Right lobe of liver (tissue), 6 donors: Measurements from ENCODE around the gene TFF1. TPM values are rescaled to one million over a fixed set of nuclear protein-coding genes. Genes with fewer than 3 reads are reported as not detected.

Experiments
- ATAC-seq, 4 donors: fragments of 200-7000 bp; cut with Tn5 transposase; one replicate each; pipeline ENCODE4 v1.9.1; 2020; ENCODE audit warnings: mild to moderate bottlenecking in 4 of 4, moderate library complexity in 4 of 4
- DNase-seq, 3 donors: peaks; one replicate each; pipeline ENCODE4 v3.0.0-alpha.2; 2020
- H3K27ac ChIP-seq, 3 donors: fragments of 200-600 bp; one replicate each; pipeline ENCODE4 v1.8.0; 2022
- H3K27me3 ChIP-seq, 2 donors: fragments of 200-600 bp; one replicate each; pipeline ENCODE4 v1.8.0; 2022
- H3K36me3 ChIP-seq, 4 donors: fragments of 200-600 bp; sonication (generic) in 1 of 4; one replicate each; pipeline versions ENCODE4 v1.5.1 to v1.8.0; 2017 to 2022; ENCODE audit warnings: control low read depth in 1 of 4
- H3K4me1 ChIP-seq, 4 donors: fragments of 200-600 bp; sonication (generic) in 1 of 4; one replicate each; pipeline versions ENCODE4 v1.5.1 to v1.8.0; 2017 to 2022; ENCODE audit warnings: control low read depth in 1 of 4
- H3K4me3 ChIP-seq, 3 donors: fragments of 200-600 bp; one replicate each; pipeline ENCODE4 v1.8.0; 2022
- H3K9me3 ChIP-seq, 4 donors: fragments of 200-600 bp; sonication (generic) in 1 of 4; one replicate each; pipeline versions ENCODE4 v1.5.1 to v1.8.0; 2017 to 2022; ENCODE audit warnings: control low read depth in 1 of 4
- CTCF ChIP-seq, 4 donors: fragments of 200-600 bp in 3 of 4; fragments of 450-650 bp in 1 of 4; IDR thresholded peaks; one replicate each; pipeline versions ENCODE4 v1.5.1 to v1.8.0; 2016 to 2022; ENCODE audit warnings: antibody characterized with exemption in 4 of 4, mild to moderate bottlenecking in 2 of 4
- POLR2A ChIP-seq: fragments of 450-650 bp; IDR thresholded peaks from one replicate; pipeline ENCODE4 v1.6.1; 2017; ENCODE audit warnings: antibody characterized with exemption, mild to moderate bottlenecking
- whole genome bisulfite sequencing: methylation state at CpG from one replicate; pipeline ENCODE4 v1.1.6; 2018; ENCODE audit warnings: low coverage, low lambda C conversion rate; ENCODE audit not compliant: insufficient coverage; ENCODE audit errors: missing lambda C conversion rate; 5-methylcytosine and 5-hydroxymethylcytosine counted together
- intact Hi-C, 2 donors: fragments of 100-400 bp; cut with DNase I; formaldehyde crosslinking; loops; one replicate each; pipeline versions ENCODE4 v1.11.2 to v1.14.1; 2022
- total RNA-seq, 6 experiments: library from RNA; depleted of rRNA in 2 of 6; stranded (reverse); fragments of >200 nt in 2 of 6; fragmentation: NEBNext Ultra II Directional in 3 of 6; extraction: Animal tissue kit (Norgen Biotek cat#: 25700) in 3 of 6; gene quantifications; one replicate each; pipeline versions ENCODE4 v1.1.0 to v1.2.4, GENCODE V29; 2016 to 2023
- donor health status: DM: no; HTN: yes; CAD: no.
- donor health status: DM: no; HTN: no; CAD: no.
- donor health status: DM: no; HTN: no; CAD: no.
- donor health status: DM: no; HTN: yes; CAD: no.
- donor health status: DM: no; HTN: yes; CAD: no.

TFF1 gene
- total RNA-seq, 6 experiments from 2014 or later, result not detected

GRCh38 chr21:42321231-42321630 lies 45.1 kb downstream of the TFF1 start:
- ATAC-seq, result no peak
- intact Hi-C loops, result no loop called here
- H3K4me3 ChIP-seq, result no peak overlapping the region
- no peak overlapping the region for H3K27ac ChIP-seq
- H3K9me3 ChIP-seq, result no peaks in the 10 kb centered on the region
- H3K36me3 ChIP-seq, result no peaks in the 10 kb centered on the region
- DNase-seq, result no peak
- TF ChIP-seq POLR2A, result no peak
- TF ChIP-seq CTCF (IDR thresholded peaks at IDR 0.05), result no peak
- no peaks in the 10 kb centered on the region for H3K27me3 ChIP-seq
- WGBS, result 89% methylated on average over 7 of the region's 10 CpGs
- no peaks in the 10 kb centered on the region for H3K4me1 ChIP-seq

GRCh38 chr21:42320791-42321190 lies 45.5 kb downstream of the TFF1 start:
- DNase-seq (no peak), ATAC-seq (no peak)
- no peak for TF ChIP-seq CTCF (IDR thresholded peaks at IDR 0.05)
- H3K4me3 ChIP-seq, result no peak overlapping the region
- H3K4me1 ChIP-seq, result no peaks in the 10 kb centered on the region
- intact Hi-C loops, result no loop called here
- H3K36me3 ChIP-seq, result no peaks in the 10 kb centered on the region
- H3K9me3 ChIP-seq, result no peaks in the 10 kb centered on the region
- H3K27ac ChIP-seq, result no peak overlapping the region
- 81% methylated on average over 4 of the region's 8 CpGs for WGBS
- no peaks in the 10 kb centered on the region for H3K27me3 ChIP-seq

GRCh38 chr21:42319851-42320572 lies 46.3 kb downstream of the TFF1 start:
- Histone ChIP-seq H3K4me1 (no peaks in the 10 kb centered on the region), H3K27ac (no peak overlapping the region), H3K4me3 (no peak overlapping the region), H3K9me3 (no peaks in the 10 kb centered on the region), H3K36me3 (no peaks in the 10 kb centered on the region), H3K27me3 (no peaks in the 10 kb centered on the region)
- ATAC-seq, result peak in 3 of 4 donors; percentile 4 to 26 (median 17)
- intact Hi-C loops, result no loop called here
- TF ChIP-seq POLR2A (no peak), CTCF (IDR thresholded peaks at IDR 0.05) (no peak)
- DNase-seq, result no peak
- WGBS, result 100% methylated on average over 1 of the region's 17 CpGs

GRCh38 chr21:42319376-42319775 lies 47.0 kb downstream of the TFF1 start:
- DNase-seq, result no peak

More at GRCh38 chr21:42319376-42319775, 47.0 kb downstream of the TFF1 start:
- TF ChIP-seq CTCF (IDR thresholded peaks at IDR 0.05) (no peak), POLR2A (no peak)
- Histone ChIP-seq H3K27ac (no peak overlapping the region), H3K27me3 (no peaks in the 10 kb centered on the region), H3K9me3 (no peaks in the 10 kb centered on the region), H3K4me1 (no peaks in the 10 kb centered on the region), H3K36me3 (no peaks in the 10 kb centered on the region), H3K4me3 (no peak overlapping the region)
- intact Hi-C loops, result no loop called here
- peak; percentile 44 to 55 (median 52) for ATAC-seq
- 31% methylated on average over 7 of the region's 10 CpGs for WGBS
